Lung (tissue), 12 donors: Measurements from ENCODE around the gene NR4A3. TPM values are rescaled to one million over a fixed set of nuclear protein-coding genes. Genes with fewer than 3 reads are reported as not detected.

Experiments used
- ATAC-seq: fragments of 200-7000 bp; cut with Tn5 transposase; one replicate; pipeline ENCODE4 v1.9.1; 2020; ENCODE audit warnings: moderate number of reproducible peaks; ENCODE audit not compliant: insufficient read depth, low FRiP score
- DNase-seq, 3 donors: peaks; one replicate each; pipeline ENCODE4 v3.0.0-alpha.2; 2013 to 2017
- H3K27ac ChIP-seq, 2 donors: one replicate each; pipeline ENCODE4 v1.5.1; 2013; ENCODE audit warnings: mild to moderate bottlenecking in 2 of 2, moderate library complexity in 2 of 2, control low read depth in 1 of 2, inconsistent platforms in 1 of 2, low read depth in 1 of 2, low read length in 1 of 2
- H3K27me3 ChIP-seq, 3 donors: one replicate each; pipeline ENCODE4 v1.5.1; 2013; ENCODE audit warnings: low read length in 2 of 3; ENCODE audit not compliant: control insufficient read depth in 3 of 3, insufficient read depth in 3 of 3
- H3K36me3 ChIP-seq, 4 donors: one replicate each; pipeline ENCODE4 v1.5.1; 2013; ENCODE audit warnings: low read length in 4 of 4, mild to moderate bottlenecking in 1 of 4, moderate library complexity in 1 of 4; ENCODE audit not compliant: control insufficient read depth in 4 of 4, insufficient read depth in 4 of 4
- H3K4me1 ChIP-seq, 5 donors: one replicate each; pipeline ENCODE4 v1.5.1; 2013; ENCODE audit warnings: low read length in 5 of 5, mild to moderate bottlenecking in 2 of 5, moderate library complexity in 1 of 5; ENCODE audit not compliant: control insufficient read depth in 5 of 5, insufficient read depth in 5 of 5
- H3K4me3 ChIP-seq: one replicate; pipeline ENCODE4 v1.5.1; 2013; ENCODE audit warnings: mild to moderate bottlenecking, control low read depth, moderate library complexity
- H3K9ac ChIP-seq, 2 donors: one replicate each; pipeline ENCODE4 v1.5.1; 2013; ENCODE audit warnings: low read length in 2 of 2, control low read depth in 1 of 2; ENCODE audit not compliant: insufficient read depth in 1 of 2
- H3K9me3 ChIP-seq, 4 donors: one replicate each; pipeline ENCODE4 v1.5.1; 2013; ENCODE audit warnings: low read length in 3 of 4, mild to moderate bottlenecking in 1 of 4, moderate library complexity in 1 of 4; ENCODE audit not compliant: control insufficient read depth in 4 of 4, insufficient read depth in 3 of 4
- WGBS, 2 donors: extraction: QIAGEN DNeasy Blood & Tissue Kit; methylation state at CpG; one replicate each; pipeline ENCODE4 v1.1.7; 2013; 5-methylcytosine and 5-hydroxymethylcytosine counted together
- polyA plus RNA-seq, 2 donors: library from polyadenylated mRNA; stranded (reverse); fragments of 200-250 nt; gene quantifications; one replicate each; pipeline ENCODE4 v1.2.1, GENCODE V29; 2013
- total RNA-seq, 2 donors: library from RNA; depleted of rRNA in 1 of 2; stranded (reverse); fragments of >200 nt in 1 of 2; gene quantifications; one replicate each; pipeline ENCODE4 v1.2.1, GENCODE V29; 2014 to 2021
- TF ChIP-seq, protein P1 (sequence below): IDR thresholded peaks from 2 replicates; pipeline ENCODE4 v1.5.1; 2012; ENCODE audit warnings: mild to moderate bottlenecking; ENCODE audit errors: control extremely low read depth, extremely low read depth
- donor health status: control.
- donor health status: control.
- donor health status: Bipolar disorder and iron deficiency.
- donor health status: healthy.
- donor health status: DM: yes; HTN: yes; CAD: no.

The NR4A3 gene
- total and polyA plus RNA-seq, 4 donors: 2.3 to 11.7 (median 2.6) TPM

DNA sequence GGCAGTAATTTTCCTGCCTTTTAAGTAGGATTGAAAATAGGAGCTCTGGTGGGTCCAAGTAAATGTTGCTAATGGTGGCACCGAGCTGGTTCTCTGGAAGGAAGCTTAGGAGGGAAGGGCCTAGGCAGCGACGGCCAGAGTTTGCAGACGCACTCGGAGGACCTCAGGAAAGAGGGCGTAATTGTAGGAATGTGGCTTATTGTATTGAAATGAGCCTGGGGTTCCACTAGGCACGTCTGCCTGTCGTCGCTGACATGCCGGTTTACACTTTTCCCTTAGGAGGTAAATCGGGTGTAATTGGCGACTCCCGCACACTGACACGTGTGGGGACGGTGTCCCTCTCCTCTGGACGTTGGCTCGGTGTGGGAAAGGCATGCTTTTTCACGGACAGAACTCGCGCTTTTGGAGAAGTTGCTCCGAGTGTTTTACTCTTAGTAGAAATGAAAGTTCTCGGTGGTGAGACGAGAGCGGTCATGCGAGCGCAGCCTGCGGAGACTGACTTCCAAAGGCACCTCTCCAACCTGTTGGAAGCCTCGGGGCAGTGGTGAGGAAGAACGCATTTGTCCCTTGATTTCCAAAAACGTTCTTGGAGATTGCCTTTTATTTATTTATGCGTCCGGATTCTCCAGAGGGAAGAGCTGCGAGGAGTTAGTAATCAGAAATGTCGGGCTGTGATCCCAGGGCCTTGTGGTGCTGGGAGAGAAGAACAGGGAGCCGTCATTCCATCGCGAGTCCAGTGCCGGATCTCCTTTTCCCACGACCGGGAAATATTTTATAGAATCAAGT lies 1.3 kb downstream of the NR4A3 start:
- DNase-seq (peak; percentile 44 to 78 (median 50)), ATAC-seq (no peak)
- peaks cover 0 to 58% (median 48%) of the 10 kb centered on the region in 3 donors for H3K27me3 ChIP-seq

DNA sequence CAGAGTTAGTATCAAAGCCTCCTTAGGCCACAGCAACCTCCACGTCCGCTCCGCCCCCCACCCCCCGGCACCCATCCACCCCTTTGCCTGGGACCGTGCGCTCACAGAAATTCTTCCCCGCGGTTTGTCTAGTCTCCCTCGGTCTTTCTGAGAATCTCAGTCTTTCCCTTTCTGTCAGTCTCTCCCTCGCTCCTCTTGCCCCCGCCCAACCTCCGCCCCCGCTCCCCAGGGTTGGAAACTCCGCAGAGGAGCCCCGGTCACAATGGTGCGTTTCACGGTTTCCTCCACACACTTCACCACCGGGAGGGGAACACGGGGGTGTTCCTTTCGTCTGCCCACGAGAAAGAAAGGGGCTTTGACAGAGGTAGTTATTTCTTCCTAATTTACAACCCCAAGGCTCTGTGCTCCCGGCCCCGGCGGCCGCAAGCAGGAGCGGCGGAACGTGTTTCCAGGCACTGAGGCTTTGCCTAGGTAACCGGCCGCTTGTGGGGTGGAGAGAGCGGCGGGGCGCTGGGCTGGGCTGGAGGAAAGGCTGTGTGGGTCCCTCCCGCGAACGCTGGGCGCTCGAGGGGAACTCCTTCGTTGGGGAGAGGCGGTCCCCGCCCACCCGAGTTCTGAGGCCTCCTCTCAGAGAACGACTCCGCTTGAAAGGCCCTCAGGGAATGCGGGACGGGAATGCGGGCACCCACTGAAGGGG lies 2.1 kb downstream of the NR4A3 start:
- ATAC-seq (no peak), DNase-seq (peak; percentile 34 to 66 (median 61))
- Histone ChIP-seq H3K9me3 (peaks cover 0 to 6% (median 0%) of the 10 kb centered on the region in 4 donors), H3K4me1 (peaks cover 0 to 46% (median 9%) of the 10 kb centered on the region in 5 donors), H3K36me3 (no peaks in the 10 kb centered on the region), H3K9ac (no peak overlapping the region), H3K27ac (no peak overlapping the region), H3K4me3 (peak overlapping the region; percentile 29), H3K27me3 (peaks cover 0 to 64% (median 50%) of the 10 kb centered on the region in 3 donors)
- 0 to 1% methylated on average over 44 to 47 of the region's 47 CpGs for WGBS, 2 donors
- TF ChIP-seq, protein P1, sequence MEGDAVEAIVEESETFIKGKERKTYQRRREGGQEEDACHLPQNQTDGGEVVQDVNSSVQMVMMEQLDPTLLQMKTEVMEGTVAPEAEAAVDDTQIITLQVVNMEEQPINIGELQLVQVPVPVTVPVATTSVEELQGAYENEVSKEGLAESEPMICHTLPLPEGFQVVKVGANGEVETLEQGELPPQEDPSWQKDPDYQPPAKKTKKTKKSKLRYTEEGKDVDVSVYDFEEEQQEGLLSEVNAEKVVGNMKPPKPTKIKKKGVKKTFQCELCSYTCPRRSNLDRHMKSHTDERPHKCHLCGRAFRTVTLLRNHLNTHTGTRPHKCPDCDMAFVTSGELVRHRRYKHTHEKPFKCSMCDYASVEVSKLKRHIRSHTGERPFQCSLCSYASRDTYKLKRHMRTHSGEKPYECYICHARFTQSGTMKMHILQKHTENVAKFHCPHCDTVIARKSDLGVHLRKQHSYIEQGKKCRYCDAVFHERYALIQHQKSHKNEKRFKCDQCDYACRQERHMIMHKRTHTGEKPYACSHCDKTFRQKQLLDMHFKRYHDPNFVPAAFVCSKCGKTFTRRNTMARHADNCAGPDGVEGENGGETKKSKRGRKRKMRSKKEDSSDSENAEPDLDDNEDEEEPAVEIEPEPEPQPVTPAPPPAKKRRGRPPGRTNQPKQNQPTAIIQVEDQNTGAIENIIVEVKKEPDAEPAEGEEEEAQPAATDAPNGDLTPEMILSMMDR: no peak

More for the DNA sequence above, 1.3 kb downstream of the NR4A3 start:
- 1 to 2% methylated on average over 40 of the region's 40 CpGs for WGBS, 2 donors
- Histone ChIP-seq H3K27ac (no peak overlapping the region), H3K9ac (peak overlapping the region in 1 of 2 donors; percentile 70), H3K9me3 (peaks cover 0 to 2% (median 0%) of the 10 kb centered on the region in 4 donors), H3K4me1 (peaks cover 5 to 52% (median 12%) of the 10 kb centered on the region in 5 donors), H3K4me3 (peak overlapping the region; percentile 69), H3K36me3 (no peaks in the 10 kb centered on the region)
- TF ChIP-seq, protein P1: no peak

DNA sequence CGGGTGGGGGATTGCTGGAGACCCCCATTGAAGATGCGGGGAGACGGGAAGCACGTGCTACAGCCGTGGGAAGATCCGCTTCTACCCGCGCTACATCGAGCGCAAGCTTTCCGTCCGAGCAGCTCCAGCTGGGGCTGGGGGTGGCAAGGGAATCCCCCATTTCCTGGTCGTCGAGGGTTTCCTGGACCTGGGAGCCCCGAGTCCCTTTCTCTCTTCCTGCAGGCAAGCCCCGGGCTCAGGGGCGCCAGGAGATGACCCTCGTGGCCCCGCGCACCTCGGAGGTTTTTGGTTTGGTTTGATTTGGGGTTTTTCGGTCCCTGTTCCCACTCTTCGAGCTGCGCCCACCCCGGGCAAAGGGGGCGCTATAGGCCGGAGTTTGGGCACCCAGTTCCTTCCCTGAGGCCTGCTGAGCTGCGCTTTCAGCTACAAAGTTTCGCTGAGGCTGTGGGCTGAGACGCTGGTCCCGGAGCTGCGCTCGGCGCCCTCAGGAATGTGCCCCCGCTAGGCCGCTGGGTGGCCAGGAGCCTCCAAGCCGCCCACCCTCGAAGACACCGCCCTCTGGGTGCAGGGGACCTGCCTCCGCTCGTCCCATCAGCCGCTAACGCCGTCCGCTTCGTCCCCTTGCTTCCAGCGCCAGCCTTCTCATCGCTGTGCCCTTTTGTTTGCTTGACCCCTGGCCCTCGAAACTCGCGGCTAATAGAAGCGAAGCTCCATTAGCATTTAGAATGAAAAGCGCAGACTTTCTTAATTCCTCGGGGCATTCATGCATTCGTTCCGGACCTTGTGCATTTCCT lies 2.9 kb downstream of the NR4A3 start:
- peaks cover 0 to 7% (median 0%) of the 10 kb centered on the region in 4 donors for H3K9me3 ChIP-seq
- peak overlapping the region; percentile 14 for H3K4me3 ChIP-seq
- H3K9ac ChIP-seq: no peak overlapping the region
- ATAC-seq (no peak), DNase-seq (peak; percentile 36 to 66 (median 58))
- H3K4me1 ChIP-seq: peaks cover 0 to 42% (median 8%) of the 10 kb centered on the region in 5 donors
- TF ChIP-seq, protein P1: no peak
- no peak overlapping the region for H3K27ac ChIP-seq
- WGBS, 2 donors: 5 to 6% methylated on average over 56 of the region's 56 CpGs
- H3K36me3 ChIP-seq: peaks cover 0 to under 1% (median 0%) of the 10 kb centered on the region in 4 donors
- H3K27me3 ChIP-seq: peaks cover 0 to 72% (median 58%) of the 10 kb centered on the region in 3 donors
